Dermis lymphatic vessel endothelial cell (primary cell): Measurements from ENCODE around the gene PIK3C2G. TPM values are rescaled to one million over a fixed set of nuclear protein-coding genes. Genes with fewer than 3 reads are reported as not detected.

Experiments
- total RNA-seq: library from RNA; depleted of rRNA; stranded (reverse); fragments of >200 nt; gene quantifications from 2 replicates; pipeline ENCODE4 v1.2.1, GENCODE V29; 2014

Gene PIK3C2G
- total RNA-seq = 0.11 and 0.52 TPM in 2 replicates

GRCh38 chr12:18261273-18261672, at the start of gene PIK3C2G:
Gene PIK3C2G, plus strand, starts transcription at chr12:18261518. Its CDS starts 20,564 bp downstream, at chr12:18282082.

Other genes starting within 250 kb of the PIK3C2G start
- gene RERGL, start 171.3 kb upstream of the PIK3C2G start, total RNA-seq = not detected in 2 replicates